Colonic mucosa (tissue), 4 donors: Measurements from ENCODE around the gene MED28. TPM values are rescaled to one million over a fixed set of nuclear protein-coding genes. Genes with fewer than 3 reads are reported as not detected.

Experiments
- DNase-seq: peaks from one replicate; pipeline ENCODE4 v3.0.0-alpha.2; 2020
- H3K27ac ChIP-seq: fragments of 200-600 bp; one replicate; pipeline ENCODE4 v1.8.0; 2021
- H3K27me3 ChIP-seq: fragments of 200-600 bp; one replicate; pipeline ENCODE4 v1.8.0; 2021
- H3K36me3 ChIP-seq: fragments of 200-600 bp; one replicate; pipeline ENCODE4 v1.8.0; 2021
- H3K4me1 ChIP-seq: fragments of 200-600 bp; one replicate; pipeline ENCODE4 v1.8.0; 2021; ENCODE audit warnings: mild to moderate bottlenecking
- H3K4me3 ChIP-seq: fragments of 200-600 bp; one replicate; pipeline ENCODE4 v1.8.0; 2021
- H3K9ac ChIP-seq, 2 donors: one replicate each; pipeline ENCODE4 v1.7.0; 2013; ENCODE audit warnings: control low read depth in 2 of 2, low read depth in 2 of 2, low read length in 2 of 2
- H3K9me3 ChIP-seq: fragments of 200-600 bp; one replicate; pipeline ENCODE4 v1.8.0; 2021
- CTCF ChIP-seq: fragments of 200-600 bp; IDR thresholded peaks from one replicate; pipeline ENCODE4 v1.8.0; 2022; ENCODE audit warnings: antibody characterized with exemption, mild to moderate bottlenecking
- intact Hi-C: fragments of 100-400 bp; cut with DNase I; formaldehyde crosslinking; loops from one replicate; pipeline ENCODE4 v1.14.1; 2022
- total RNA-seq, 2 donors: library from RNA; stranded (reverse); fragmentation: NEBNext Ultra II Directional in 1 of 2; extraction: Animal tissue kit (Norgen Biotek cat#: 25700) in 1 of 2; gene quantifications; one replicate each; pipeline ENCODE4 v1.2.1, GENCODE V29; 2021
- donor health status: healthy.
- donor health status: DM: no; HTN: no; CAD: no.
- donor health status: DM: no; HTN: no; CAD: no.

MED28 gene
- total RNA-seq, 2 donors from 2014 or later, result 36.7 to 48.1 TPM

GRCh38 chr4:17597517-17597916 lies 16.9 kb upstream of the MED28 start:
- peak; percentile 24 for DNase-seq
- Histone ChIP-seq H3K9me3 (no peaks in the 10 kb centered on the region), H3K9ac (no peak overlapping the region), H3K4me1 (no peaks in the 10 kb centered on the region), H3K27me3 (no peaks in the 10 kb centered on the region), H3K27ac (no peak overlapping the region), H3K36me3 (peaks cover 16% of the 10 kb centered on the region), H3K4me3 (no peak overlapping the region)
- intact Hi-C loops, result no loop called here
- no peak for TF ChIP-seq CTCF

GRCh38 chr4:17599826-17600225 lies 14.6 kb upstream of the MED28 start:
- Histone ChIP-seq H3K9ac (no peak overlapping the region), H3K36me3 (peaks cover 21% of the 10 kb centered on the region), H3K4me3 (no peak overlapping the region), H3K27ac (no peak overlapping the region), H3K4me1 (no peaks in the 10 kb centered on the region), H3K9me3 (no peaks in the 10 kb centered on the region), H3K27me3 (no peaks in the 10 kb centered on the region)
- TF ChIP-seq CTCF, result no peak
- intact Hi-C loops, result no loop called here
- no peak for DNase-seq

- no peak overlapping the region for H3K27ac ChIP-seq
- H3K9me3 ChIP-seq, result no peaks in the 10 kb centered on the region
- H3K9ac ChIP-seq, result no peak overlapping the region
- H3K27me3 ChIP-seq, result no peaks in the 10 kb centered on the region
- no peak for TF ChIP-seq CTCF
- H3K36me3 ChIP-seq, result peaks cover 5% of the 10 kb centered on the region
- DNase-seq, result no peak
- H3K4me3 ChIP-seq, result no peak overlapping the region
- no peaks in the 10 kb centered on the region for H3K4me1 ChIP-seq
- intact Hi-C loops, result no loop called here
Observed at GRCh38 chr4:17605236-17605635, 9.2 kb upstream of the MED28 start.

GRCh38 chr4:17613761-17614415 lies 553 bp upstream of the MED28 start:
- no peaks in the 10 kb centered on the region for H3K27me3 ChIP-seq
- peak overlapping the region; percentile 46 for H3K27ac ChIP-seq
- H3K36me3 ChIP-seq, result no peaks in the 10 kb centered on the region
- peak overlapping the region; percentile 63 to 98 for H3K9ac ChIP-seq
- no peaks in the 10 kb centered on the region for H3K9me3 ChIP-seq
- peak overlapping the region; percentile 82 for H3K4me3 ChIP-seq
- TF ChIP-seq CTCF, result no peak
- H3K4me1 ChIP-seq, result peaks cover 10% of the 10 kb centered on the region
- intact Hi-C loops, result loop anchor here (10.0 kb wide), 1 partner anchor 191 kb away; no protein-coding TSS in a partner anchor
- no peak for DNase-seq

- Histone ChIP-seq H3K9me3 (no peaks in the 10 kb centered on the region), H3K27me3 (no peaks in the 10 kb centered on the region), H3K27ac (no peak overlapping the region), H3K4me1 (peaks cover 10% of the 10 kb centered on the region), H3K36me3 (peaks cover 5% of the 10 kb centered on the region), H3K4me3 (no peak overlapping the region), H3K9ac (no peak overlapping the region)
- intact Hi-C loops, result loop anchor here (10.0 kb wide), 1 partner anchor 189 kb away; no protein-coding TSS in a partner anchor
- no peak for TF ChIP-seq CTCF
- DNase-seq, result no peak
Observed at GRCh38 chr4:17616283-17616682, 1.8 kb downstream of the MED28 start.
